K562 (cell line): ENCODE data around the gene SEC11A. TPM values are rescaled to one million over a fixed set of nuclear protein-coding genes. Genes with fewer than 3 reads are reported as not detected.

Source experiments
- ATAC-seq: fragments of 200-7000 bp; cut with Tn5 transposase; 3 replicates; pipeline ENCODE4 v1.9.1; 2020; ENCODE audit warnings: moderate library complexity
- BruUV-seq: library from RNA; stranded (reverse); fragments of 400-500 nt; replicated peaks from 2 replicates; lab custom pipeline; 2021; lab: Mats Ljungman, UMichigan
- CTCF ChIA-PET: fragments of 300-600 bp; formaldehyde crosslinking; extraction: SDS; loops from one replicate; lab custom pipeline; 2021; ENCODE audit warnings: low intra/inter-chr PET ratio; lab: Yijun Ruan, JAX
- POLR2A ChIA-PET: fragments of 300-600, 350-650 bp; sonication (Branson Sonifier 250); formaldehyde crosslinking; extraction: SDS; loops from one replicate; lab custom pipeline; 2021; ENCODE audit warnings: antibody characterized with exemption, inconsistent platforms; lab: Yijun Ruan, JAX
- DNase-seq, 4 experiments: peaks; one replicate each; pipeline versions ENCODE4 v3.0.0 to v3.0.0-alpha.2; 2011 to 2018; ENCODE audit warnings: low spot score in 3 of 4, mixed read lengths in 3 of 4; ENCODE audit errors: extremely low read depth in 1 of 4
- FAIRE-seq: peaks from 2 replicates; lab custom pipeline; 2011; peaks lifted over from hg19 to GRCh38; lab: Jason Lieb, UNC
- H2AFZ ChIP-seq: 2 replicates; pipeline ENCODE4 v1.6.0; 2011; ENCODE audit warnings: low read depth, low read length, control low read depth, inconsistent platforms
- H3K27ac ChIP-seq: fragments of 200-600 bp; 3 replicates; pipeline ENCODE4 v1.8.0; 2011; ENCODE audit warnings: low read depth, mild to moderate bottlenecking, control low read depth, inconsistent platforms, low read length, moderate library complexity, mixed read lengths; ENCODE audit errors: extremely low read depth
- H3K27me3 ChIP-seq, 2 experiments: fragments of 300-600 bp in 1 of 2; 2 replicates in 1 of 2; 3 replicates in 1 of 2; pipeline versions ENCODE4 v1.6.0 to v1.8.0; 2011; ENCODE audit warnings: inconsistent platforms in 2 of 2, low read length in 2 of 2, mild to moderate bottlenecking in 1 of 2, mixed read lengths in 1 of 2, moderate library complexity in 1 of 2; ENCODE audit not compliant: control insufficient read depth in 2 of 2, insufficient read depth in 2 of 2
- H3K36me3 ChIP-seq: fragments of 300-600 bp; 3 replicates; pipeline ENCODE4 v1.8.0; 2011; ENCODE audit warnings: mild to moderate bottlenecking, low read length, inconsistent platforms; ENCODE audit not compliant: control insufficient read depth, insufficient read depth
- H3K4me1 ChIP-seq, 2 experiments: fragments of 200-600 bp in 1 of 2; replicated peaks in 1 of 2; 2 replicates in 1 of 2; 3 replicates in 1 of 2; pipeline versions ENCODE4 v1.5.1 to v1.8.0; 2011; ENCODE audit warnings: inconsistent platforms in 2 of 2, low read length in 2 of 2, mild to moderate bottlenecking in 1 of 2, mixed read lengths in 1 of 2, moderate library complexity in 1 of 2; ENCODE audit not compliant: control insufficient read depth in 2 of 2, insufficient read depth in 2 of 2
- H3K4me2 ChIP-seq: 2 replicates; pipeline ENCODE4 v1.6.1; 2011; ENCODE audit warnings: low read length, control low read depth, inconsistent platforms, mixed read lengths; ENCODE audit not compliant: insufficient read depth
- H3K4me3 ChIP-seq: fragments of 200-600 bp; sonication (generic), shearing (Covaris generic); 2 replicates; pipeline ENCODE4 v1.5.1; 2016; ENCODE audit warnings: control low read depth, inconsistent platforms
- H3K79me2 ChIP-seq: fragments of 200-600 bp; 3 replicates; pipeline ENCODE4 v1.8.0; 2011; ENCODE audit warnings: low read length, inconsistent platforms; ENCODE audit not compliant: control insufficient read depth, insufficient read depth
- H3K9ac ChIP-seq, 2 experiments: 2 replicates each; pipeline versions ENCODE4 v1.6.0 to v1.6.1; 2011; ENCODE audit warnings: low read depth in 2 of 2, low read length in 2 of 2, control low read depth in 1 of 2, inconsistent platforms in 1 of 2, mild to moderate bottlenecking in 1 of 2, mixed read lengths in 1 of 2; ENCODE audit not compliant: insufficient read depth in 1 of 2
- H3K9me1 ChIP-seq: one replicate; pipeline ENCODE4 v1.6.0; 2011; ENCODE audit warnings: inconsistent platforms, mild to moderate bottlenecking, low read length, moderate library complexity; ENCODE audit not compliant: control insufficient read depth, insufficient read depth
- H3K9me3 ChIP-seq: replicated peaks from 2 replicates; pipeline ENCODE4 v1.5.1; 2011; ENCODE audit warnings: low read depth, low read length, inconsistent platforms; ENCODE audit not compliant: control insufficient read depth, insufficient read depth
- H4K20me1 ChIP-seq: replicated peaks from 2 replicates; pipeline ENCODE4 v1.6.1; 2011; ENCODE audit warnings: low read length, inconsistent platforms, mixed read lengths; ENCODE audit not compliant: control insufficient read depth, insufficient read depth
- CAMTA2 ChIP-seq: fragments of 250-450 bp; sonication (Bioruptor Pico); conservative IDR thresholded peaks from 2 replicates; pipeline ENCODE4 v1.5.1; 2022
- CSDE1 ChIP-seq, 2 experiments: fragments of 450-650 bp; IDR thresholded peaks; 2 replicates each; pipeline ENCODE4 v1.6.1; 2016; ENCODE audit warnings: mild to moderate bottlenecking in 1 of 2
- ERF ChIP-seq: fragments of 450-650 bp; formaldehyde crosslinking; IDR thresholded peaks from 2 replicates; pipeline ENCODE4 v1.4.0; 2020; ENCODE audit warnings: mild to moderate bottlenecking, mixed read lengths
- FOXK2 ChIP-seq, 2 experiments: fragments of 450-650 bp; IDR thresholded peaks in 1 of 2; conservative IDR thresholded peaks in 1 of 2; 2 replicates each; pipeline ENCODE4 v1.6.1; 2016; ENCODE audit warnings: low read depth in 2 of 2, mild to moderate bottlenecking in 1 of 2
- MEF2A ChIP-seq: IDR thresholded peaks from 2 replicates; pipeline ENCODE4 v1.6.1; 2011; ENCODE audit warnings: low read depth, mild to moderate bottlenecking, low read length, moderate library complexity; ENCODE audit not compliant: control insufficient read depth
- NFIX ChIP-seq: fragments of 250-450 bp; sonication (Bioruptor Pico); IDR thresholded peaks from 2 replicates; pipeline ENCODE4 v1.4.0; 2020; ENCODE audit warnings: low read depth, mild to moderate bottlenecking, moderate library complexity
- RBM34 ChIP-seq: fragments of 200-400 bp; formaldehyde crosslinking; IDR thresholded peaks from 2 replicates; pipeline ENCODE4 v1.6.1; 2018; ENCODE audit warnings: low read length, borderline replicate concordance; ENCODE audit not compliant: insufficient read depth
- RFX7 ChIP-seq: fragments of 250-450 bp; sonication (Bioruptor Pico); IDR thresholded peaks from 2 replicates; pipeline ENCODE4 v1.5.1; 2021; ENCODE audit warnings: mild to moderate bottlenecking
- SAP30 ChIP-seq: fragments of 200-600 bp; sonication (generic); IDR thresholded peaks from 2 replicates; pipeline ENCODE4 v1.6.1; 2012; ENCODE audit warnings: borderline replicate concordance, low read depth, mild to moderate bottlenecking, moderate library complexity, low read length, control low read depth, inconsistent platforms; ENCODE audit not compliant: insufficient read depth, poor library complexity, severe bottlenecking
- SIN3A ChIP-seq, 2 experiments: fragments of 150-350 bp in 1 of 2; IDR thresholded peaks; 2 replicates each; pipeline ENCODE4 v1.6.1; 2011 to 2016; ENCODE audit warnings: borderline replicate concordance in 2 of 2, low read depth in 2 of 2, low read length in 2 of 2, mild to moderate bottlenecking in 2 of 2, moderate library complexity in 2 of 2; ENCODE audit not compliant: control insufficient read depth in 1 of 2
- SMARCE1 ChIP-seq: fragments of 450-650 bp; IDR thresholded peaks from 2 replicates; pipeline ENCODE4 v1.7.1; 2016; ENCODE audit warnings: mild to moderate bottlenecking
- STAG1 ChIP-seq: sonication (generic); formaldehyde crosslinking; IDR thresholded peaks from 2 replicates; pipeline ENCODE4 v1.5.0; 2020; ENCODE audit warnings: missing genetic modification reagents, borderline replicate concordance
- STAT5A ChIP-seq: IDR thresholded peaks from 2 replicates; pipeline ENCODE4 v1.6.1; 2012; ENCODE audit warnings: low read length, inconsistent platforms, borderline replicate concordance
- ZBTB1 ChIP-seq: sonication (generic); formaldehyde crosslinking; IDR thresholded peaks from 2 replicates; pipeline ENCODE4 v1.8.1; 2023; ENCODE audit warnings: missing genetic modification reagents, low read depth, mild to moderate bottlenecking, borderline replicate concordance
- ZNF717 ChIP-seq: fragments of 250-450 bp; sonication (Bioruptor Pico); IDR thresholded peaks from 2 replicates; pipeline ENCODE4 v1.5.0; 2021
- WGBS: fragments of 100-300 bp; shearing (Covaris generic); methylation state at CpG from one replicate; pipeline ENCODE4 v1.1.6; 2016; ENCODE audit warnings: low coverage, mixed read lengths; ENCODE audit not compliant: insufficient coverage; ENCODE audit errors: missing lambda C conversion rate; 5-methylcytosine and 5-hydroxymethylcytosine counted together
- in situ Hi-C: fragments of 300-500 bp; cut with MboI; formaldehyde crosslinking; loops from 4 replicates; pipeline ENCODE4 v1.15.0; 2018; ENCODE audit warnings: inconsistent platforms, mixed read lengths
- intact Hi-C: fragments of 100-400 bp; cut with micrococcal nuclease; formaldehyde crosslinking; loops from 2 replicates; pipeline ENCODE4 v1.14.2; 2022
- polyA plus RNA-seq, 8 experiments: library from polyadenylated mRNA; depleted of rRNA in 4 of 8; stranded (reverse) in 5 of 8; unstranded in 3 of 8; fragments of >200 nt; fragmentation: Nextera tagmentation in 2 of 8; fragmentation: Illumina TruSeq in 1 of 8; extraction: Ambion mirVana in 2 of 8; extraction: Trizol in 1 of 8; gene quantifications; 2 replicates each; pipeline versions ENCODE4 v1.2.1 to v1.2.3, GENCODE V29; 2011 to 2014; ENCODE audit warnings: inconsistent platforms in 1 of 8, missing spikeins in 1 of 8
- total RNA-seq, 7 experiments: library from RNA; depleted of rRNA in 6 of 7; stranded (reverse); fragments of >200 nt in 6 of 7; fragmentation: Illumina TruSeq in 2 of 7; extraction: Trizol in 2 of 7; gene quantifications; 2 replicates each; pipeline versions ENCODE4 v1.2.1 to v1.2.3, GENCODE V29; 2011 to 2021; ENCODE audit warnings: low replicate concordance in 1 of 7
- TF ChIP-seq, protein P1 (sequence below): sonication (generic); formaldehyde crosslinking; IDR thresholded peaks from 2 replicates; pipeline ENCODE4 v1.8.0; 2022; ENCODE audit warnings: mild to moderate bottlenecking, missing genetic modification reagents
- TF ChIP-seq, protein P2 (sequence below): sonication (generic); formaldehyde crosslinking; IDR thresholded peaks from 2 replicates; pipeline ENCODE4 v1.8.1; 2023; ENCODE audit warnings: mild to moderate bottlenecking, missing genetic modification reagents, moderate library complexity

SEC11A gene
- total and polyA plus RNA-seq, 9 of the 15 experiments (the other 6 are each of a cell fraction or from before 2014, with no cell fraction given): 175 to 310 (median 229) TPM

DNA sequence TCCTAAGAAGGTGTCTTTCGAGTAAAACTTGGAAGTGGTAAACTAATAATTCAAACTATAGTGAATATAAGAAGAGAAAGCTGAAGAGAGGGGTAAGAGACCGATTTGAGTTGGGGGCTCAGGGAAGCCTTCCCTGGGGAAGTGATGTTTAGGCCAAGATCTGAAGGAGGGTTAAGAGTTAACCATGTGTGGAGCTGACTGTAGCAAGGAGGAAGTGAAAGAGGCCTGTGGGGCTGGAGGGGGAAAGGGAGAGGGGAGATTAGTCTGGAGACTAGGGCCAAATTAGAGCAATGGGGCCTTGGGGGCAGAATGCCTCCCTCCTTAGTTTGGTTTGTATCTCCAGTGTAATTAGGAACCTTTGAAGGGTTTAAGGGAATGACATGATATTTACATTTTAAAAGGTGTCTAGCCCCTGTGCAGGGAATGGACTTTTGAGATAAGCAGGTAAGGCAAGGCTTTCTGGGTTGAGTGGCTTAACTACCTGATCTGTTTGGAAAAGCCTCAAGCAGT lies 34.7 kb upstream of the SEC11A start:
- Histone ChIP-seq H3K9me3 (no peaks in the 10 kb centered on the region), H3K4me2 (peak overlapping the region; percentile 96), H3K9me1 (no peaks in the 10 kb centered on the region), H3K27ac (peak overlapping the region; percentile 90), H3K79me2 (peaks cover 79% of the 10 kb centered on the region), H3K9ac (peak overlapping the region; percentile 47 to 73; a peak in 3 of 4 replicates), H3K36me3 (peaks cover 14% of the 10 kb centered on the region; the same call in 2 of the 3 replicates), H4K20me1 (peaks cover 7% of the 10 kb centered on the region; the same call in 1 of the 2 replicates), H2AFZ (0 out of 2 replicates have a peak overlapping the region, but pooled peaks have one; percentile 10), H3K4me1 (peaks cover 22 to 29% of the 10 kb centered on the region in 2 experiments; a peak in 4 of 5 replicates), H3K4me3 (peak overlapping the region; percentile 91; the same call in 1 of the 2 replicates), H3K27me3 (no peaks in the 10 kb centered on the region)
- CTCF ChIA-PET: no interaction called here
- WGBS: 7% methylated on average over 2 of the region's 2 CpGs
- ATAC-seq: peak; percentile 33
- in situ Hi-C loops (no loop called here), intact Hi-C loops (loop anchor here (5.0 kb wide), 1 partner anchor 37 kb away; no protein-coding TSS in a partner anchor)
- peak in 2 of 4 experiments; percentile 35 to 74 for DNase-seq
- POLR2A ChIA-PET: interaction anchor here (0.6 kb wide), 1 partner anchor 1260 kb away, joined by 3 read pairs; no protein-coding TSS in a partner anchor
- peak; percentile 78 for FAIRE-seq
- BruUV-seq: no TSS peak
- no peak for TF ChIP-seq SAP30
- TF ChIP-seq CSDE1 (IDR thresholded peaks at IDR 0.05): 0 out of 4 replicates have a peak, but pooled peaks of 1 of the 2 experiments have one; percentile 11
- TF ChIP-seq, protein P1, sequence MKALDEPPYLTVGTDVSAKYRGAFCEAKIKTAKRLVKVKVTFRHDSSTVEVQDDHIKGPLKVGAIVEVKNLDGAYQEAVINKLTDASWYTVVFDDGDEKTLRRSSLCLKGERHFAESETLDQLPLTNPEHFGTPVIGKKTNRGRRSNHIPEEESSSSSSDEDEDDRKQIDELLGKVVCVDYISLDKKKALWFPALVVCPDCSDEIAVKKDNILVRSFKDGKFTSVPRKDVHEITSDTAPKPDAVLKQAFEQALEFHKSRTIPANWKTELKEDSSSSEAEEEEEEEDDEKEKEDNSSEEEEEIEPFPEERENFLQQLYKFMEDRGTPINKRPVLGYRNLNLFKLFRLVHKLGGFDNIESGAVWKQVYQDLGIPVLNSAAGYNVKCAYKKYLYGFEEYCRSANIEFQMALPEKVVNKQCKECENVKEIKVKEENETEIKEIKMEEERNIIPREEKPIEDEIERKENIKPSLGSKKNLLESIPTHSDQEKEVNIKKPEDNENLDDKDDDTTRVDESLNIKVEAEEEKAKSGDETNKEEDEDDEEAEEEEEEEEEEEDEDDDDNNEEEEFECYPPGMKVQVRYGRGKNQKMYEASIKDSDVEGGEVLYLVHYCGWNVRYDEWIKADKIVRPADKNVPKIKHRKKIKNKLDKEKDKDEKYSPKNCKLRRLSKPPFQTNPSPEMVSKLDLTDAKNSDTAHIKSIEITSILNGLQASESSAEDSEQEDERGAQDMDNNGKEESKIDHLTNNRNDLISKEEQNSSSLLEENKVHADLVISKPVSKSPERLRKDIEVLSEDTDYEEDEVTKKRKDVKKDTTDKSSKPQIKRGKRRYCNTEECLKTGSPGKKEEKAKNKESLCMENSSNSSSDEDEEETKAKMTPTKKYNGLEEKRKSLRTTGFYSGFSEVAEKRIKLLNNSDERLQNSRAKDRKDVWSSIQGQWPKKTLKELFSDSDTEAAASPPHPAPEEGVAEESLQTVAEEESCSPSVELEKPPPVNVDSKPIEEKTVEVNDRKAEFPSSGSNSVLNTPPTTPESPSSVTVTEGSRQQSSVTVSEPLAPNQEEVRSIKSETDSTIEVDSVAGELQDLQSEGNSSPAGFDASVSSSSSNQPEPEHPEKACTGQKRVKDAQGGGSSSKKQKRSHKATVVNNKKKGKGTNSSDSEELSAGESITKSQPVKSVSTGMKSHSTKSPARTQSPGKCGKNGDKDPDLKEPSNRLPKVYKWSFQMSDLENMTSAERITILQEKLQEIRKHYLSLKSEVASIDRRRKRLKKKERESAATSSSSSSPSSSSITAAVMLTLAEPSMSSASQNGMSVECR (CRISPR knock-in tag): no peak
- no peak for TF ChIP-seq STAG1 (CRISPR knock-in tag)
- no peak for TF ChIP-seq ZNF717 (CRISPR knock-in tag)
- no peak for TF ChIP-seq ZBTB1 (CRISPR knock-in tag)
- TF ChIP-seq FOXK2 (conservative IDR thresholded peaks at IDR 0.05 in 1 of 2, IDR thresholded peaks at IDR 0.05 in 1 of 2; ENCODE audit: low read depth in 2 of 2): no peak
- TF ChIP-seq NFIX (CRISPR knock-in tag): no peak
- TF ChIP-seq MEF2A: no peak
- no peak for TF ChIP-seq ERF (CRISPR knock-in tag)
- TF ChIP-seq STAT5A: no peak
- peak; percentile 61 for TF ChIP-seq SMARCE1
- TF ChIP-seq RFX7 (CRISPR knock-in tag): no peak
- no peak for TF ChIP-seq RBM34
- no peak for TF ChIP-seq CAMTA2 (CRISPR knock-in tag)
- TF ChIP-seq, protein P2, sequence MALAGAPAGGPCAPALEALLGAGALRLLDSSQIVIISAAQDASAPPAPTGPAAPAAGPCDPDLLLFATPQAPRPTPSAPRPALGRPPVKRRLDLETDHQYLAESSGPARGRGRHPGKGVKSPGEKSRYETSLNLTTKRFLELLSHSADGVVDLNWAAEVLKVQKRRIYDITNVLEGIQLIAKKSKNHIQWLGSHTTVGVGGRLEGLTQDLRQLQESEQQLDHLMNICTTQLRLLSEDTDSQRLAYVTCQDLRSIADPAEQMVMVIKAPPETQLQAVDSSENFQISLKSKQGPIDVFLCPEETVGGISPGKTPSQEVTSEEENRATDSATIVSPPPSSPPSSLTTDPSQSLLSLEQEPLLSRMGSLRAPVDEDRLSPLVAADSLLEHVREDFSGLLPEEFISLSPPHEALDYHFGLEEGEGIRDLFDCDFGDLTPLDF (CRISPR knock-in tag): no peak
- TF ChIP-seq SIN3A (IDR thresholded peaks at IDR 0.05; ENCODE audit: borderline replicate concordance in 2 of 2, control insufficient read depth in 1 of 2, low read depth in 2 of 2, low read length in 2 of 2): no peak
